ENCODE data around the gene TMED9. TPM values are rescaled to one million over a fixed set of nuclear protein-coding genes. Genes with fewer than 3 reads are reported as not detected.

The TMED9 gene
- total RNA-seq, 6 donors from 2014 or later = 28.3 to 187 (median 110) TPM

- peak overlapping the region; percentile 76 to 100 (median 98) for H3K4me3 ChIP-seq
- H3K27me3 ChIP-seq = no peaks in the 10 kb centered on the region
- no peak for TF ChIP-seq EP300 (IDR thresholded peaks at IDR 0.05)
- no peak for TF ChIP-seq POLR2AphosphoS5 (IDR thresholded peaks at IDR 0.05)
- H3K9me3 ChIP-seq = no peaks in the 10 kb centered on the region
- H3K27ac ChIP-seq = peak overlapping the region; percentile 75 to 90 (median 84)
- WGBS, 2 donors = 0% methylated on average over 2 to 23 of the region's 72 CpGs
- peak; percentile 44 to 47 for ATAC-seq (ENCODE audit: low FRiP score in 2 of 2)
- peaks cover 0 to 17% (median 2%) of the 10 kb centered on the region in 4 donors for H3K36me3 ChIP-seq
- H3K4me1 ChIP-seq = peaks cover 14 to 31% (median 24%) of the 10 kb centered on the region in 4 donors
- DNase-seq = peak in 1 of 2 donors; percentile 24
These were observed 38.2 kb upstream of the TMED9 start for GRCh38 chr5:177553671-177554429.

GRCh38 chr5:177554474-177555111, 37.4 kb upstream of the TMED9 start, which contains the start of gene FAM193B:
Gene FAM193B (minus strand): TSS chr5:177554563. CDS start chr5:177554458, 105 bp downstream.
- H3K27me3 ChIP-seq = no peaks in the 10 kb centered on the region
- H3K4me3 ChIP-seq = peak within 1 kb of the TSS; percentile 76 to 100 (median 98)
- ATAC-seq (ENCODE audit: low FRiP score in 2 of 2) (peak; percentile 95 to 98), DNase-seq (peak; percentile 95 to 99)
- peak within 1 kb of the TSS; percentile 75 to 90 (median 84) for H3K27ac ChIP-seq
- WGBS, 2 donors = 15 to 24% methylated on average over 18 to 31 of the region's 49 CpGs
- TF ChIP-seq POLR2AphosphoS5 (IDR thresholded peaks at IDR 0.05) = peak; percentile 62 to 65
- peak in 1 of 4 donors; percentile 44 for TF ChIP-seq POLR2A (IDR thresholded peaks at IDR 0.05)
- peak in 4 of 6 experiments; percentile 25 to 65 (median 32) for TF ChIP-seq CTCF (IDR thresholded peaks at IDR 0.05)
- TF ChIP-seq EP300 (IDR thresholded peaks at IDR 0.05) = no peak
- peaks cover 0 to 17% (median 2%) of the 10 kb centered on the region in 4 donors for H3K36me3 ChIP-seq
- no peaks in the 10 kb centered on the region for H3K9me3 ChIP-seq
- H3K4me1 ChIP-seq = peaks cover 13 to 31% (median 24%) of the 10 kb centered on the region in 4 donors

- H3K4me3 ChIP-seq = peak overlapping the region in 2 of 4 donors; percentile 98 to 100
- ATAC-seq (ENCODE audit: low FRiP score in 2 of 2) = no peak
- H3K9me3 ChIP-seq = no peaks in the 10 kb centered on the region
- peaks cover 13 to 31% (median 24%) of the 10 kb centered on the region in 4 donors for H3K4me1 ChIP-seq
- H3K36me3 ChIP-seq = peaks cover 0 to 15% (median 2%) of the 10 kb centered on the region in 4 donors
- H3K27me3 ChIP-seq = no peaks in the 10 kb centered on the region
- no peak overlapping the region for H3K27ac ChIP-seq
- 100% methylated on average over 2 of the region's 2 CpGs for WGBS, 2 donors
- no peak for DNase-seq
- no peak for TF ChIP-seq POLR2AphosphoS5 (IDR thresholded peaks at IDR 0.05)
- TF ChIP-seq CTCF (IDR thresholded peaks at IDR 0.05) = no peak
- no peak for TF ChIP-seq EP300 (IDR thresholded peaks at IDR 0.05)
- TF ChIP-seq POLR2A (IDR thresholded peaks at IDR 0.05) = no peak
These were observed 36.8 kb upstream of the TMED9 start for GRCh38 chr5:177555228-177555627.

- Histone ChIP-seq H3K36me3 (peaks cover 0 to 11% (median 2%) of the 10 kb centered on the region in 4 donors), H3K4me1 (peaks cover 13 to 31% (median 24%) of the 10 kb centered on the region in 4 donors), H3K4me3 (no peak overlapping the region), H3K9me3 (no peaks in the 10 kb centered on the region), H3K27ac (no peak overlapping the region), H3K27me3 (no peaks in the 10 kb centered on the region)
- TF ChIP-seq EP300 (IDR thresholded peaks at IDR 0.05) = no peak
- TF ChIP-seq CTCF (IDR thresholded peaks at IDR 0.05) = no peak
- TF ChIP-seq POLR2AphosphoS5 (IDR thresholded peaks at IDR 0.05) = no peak
- TF ChIP-seq POLR2A (IDR thresholded peaks at IDR 0.05) = no peak
- 94 to 95% methylated on average over 5 of the region's 5 CpGs for WGBS, 2 donors
- ATAC-seq (ENCODE audit: low FRiP score in 2 of 2) (no peak), DNase-seq (no peak)
These were observed 36.3 kb upstream of the TMED9 start for GRCh38 chr5:177555665-177556064.

GRCh38 chr5:177557041-177557647, 34.9 kb upstream of the TMED9 start:
- DNase-seq = no peak
- 48 to 57% methylated on average over 4 of the region's 4 CpGs for WGBS, 2 donors
- Histone ChIP-seq H3K9me3 (peaks cover 0 to 4% (median 0%) of the 10 kb centered on the region in 4 donors), H3K36me3 (peaks cover 0 to 3% (median 0%) of the 10 kb centered on the region in 4 donors), H3K4me1 (peaks cover 13 to 24% (median 21%) of the 10 kb centered on the region in 4 donors), H3K27me3 (no peaks in the 10 kb centered on the region), H3K4me3 (no peak overlapping the region), H3K27ac (no peak overlapping the region)
- ATAC-seq (ENCODE audit: low FRiP score in 2 of 2) = no peak
- no peak for TF ChIP-seq POLR2A (IDR thresholded peaks at IDR 0.05)
- TF ChIP-seq CTCF (IDR thresholded peaks at IDR 0.05) = no peak

Data from upper lobe of left lung (tissue), 6 donors.